ENCODE results near the gene BRCA2. TPM values are rescaled to one million over a fixed set of nuclear protein-coding genes. Genes with fewer than 3 reads are reported as not detected.

Gene BRCA2
- total and polyA plus RNA-seq, 9 of the 15 experiments (the other 6 are each of a cell fraction or from before 2014, with no cell fraction given) = 4.1 to 17.3 (median 5.8) TPM

- TF ChIP-seq RFX5 (IDR thresholded peaks at IDR 0.05; ENCODE audit: low read depth, low read length) = no peak
- no peak for TF ChIP-seq SOX6 (IDR thresholded peaks at IDR 0.05)
- no peak for TF ChIP-seq NFYB (IDR thresholded peaks at IDR 0.05; ENCODE audit: extremely low read depth, insufficient read length)
- no peak for TF ChIP-seq TCF3 (CRISPR knock-in tag; IDR thresholded peaks at IDR 0.05)
- no peak for TF ChIP-seq CHCHD3 (CRISPR knock-in tag; IDR thresholded peaks at IDR 0.05)
- TF ChIP-seq FOXP1 (CRISPR knock-in tag; IDR thresholded peaks at IDR 0.05) = no peak
- TF ChIP-seq ZNF41 (CRISPR knock-in tag; conservative IDR thresholded peaks at IDR 0.05) = no peak
- TF ChIP-seq ZNF121 (CRISPR knock-in tag; conservative IDR thresholded peaks at IDR 0.05) = no peak
- TF ChIP-seq RB1 (IDR thresholded peaks at IDR 0.05; ENCODE audit: low read depth) = no peak
- no peak for TF ChIP-seq FOXA3 (CRISPR knock-in tag; conservative IDR thresholded peaks at IDR 0.05 in 1 of 2, IDR thresholded peaks at IDR 0.05 in 1 of 2)
- no peak for TF ChIP-seq CBX2 (IDR thresholded peaks at IDR 0.05; ENCODE audit: insufficient read depth, low read length, poor library complexity, severe bottlenecking)
- TF ChIP-seq CBX8 (IDR thresholded peaks at IDR 0.05; ENCODE audit: borderline replicate concordance, extremely low read depth, low read depth, low read length, poor library complexity, severe bottlenecking) = no peak
Observed at GRCh38 chr13:32305646-32306045, 9.7 kb upstream of the BRCA2 start (continued).
